HEK293 (cell line): Measurements from ENCODE around the gene PHF14.

Experiments
- CTCF ChIA-PET: fragments of 350-600 bp; formaldehyde crosslinking; extraction: SDS; loops from one replicate; lab custom pipeline; 2021; ENCODE audit warnings: antibody characterized with exemption; lab: Yijun Ruan, JAX
- POLR2A ChIA-PET: fragments of 300-600 bp; formaldehyde crosslinking; extraction: SDS; loops from one replicate; lab custom pipeline; 2020; ENCODE audit warnings: antibody characterized with exemption, inconsistent platforms; lab: Yijun Ruan, JAX
- H3K27ac ChIP-seq: fragments of 200-500 bp; sonication (Bioruptor generic); 2 replicates; pipeline ENCODE4 v1.5.1; 2014; ENCODE audit warnings: low read depth, low read length, control low read depth, inconsistent platforms; ENCODE audit errors: extremely low read depth
- H3K36me3 ChIP-seq, 2 experiments: fragments of 200-500 bp in 1 of 2; sonication (Bioruptor generic) in 1 of 2; 1 replicate in 1 of 2; 2 replicates in 1 of 2; pipeline ENCODE4 v1.5.1; 2014 to 2017; ENCODE audit warnings: inconsistent platforms in 2 of 2, low read length in 2 of 2; ENCODE audit not compliant: control insufficient read depth in 2 of 2, insufficient read depth in 1 of 2
- H3K4me1 ChIP-seq: fragments of 200-500 bp; sonication (Bioruptor generic); 2 replicates; pipeline ENCODE4 v1.5.1; 2014; ENCODE audit warnings: mild to moderate bottlenecking, low read length, inconsistent platforms; ENCODE audit not compliant: control insufficient read depth, insufficient read depth
- H3K4me3 ChIP-seq: 2 replicates; pipeline ENCODE4 v1.5.1; 2011; ENCODE audit warnings: low read depth, mild to moderate bottlenecking, control low read depth, low read length, moderate library complexity
- H3K9me3 ChIP-seq: fragments of 200-500 bp; sonication (Bioruptor generic); 2 replicates; pipeline ENCODE4 v1.5.1; 2014; ENCODE audit warnings: low read depth, low read length, inconsistent platforms; ENCODE audit not compliant: control insufficient read depth, insufficient read depth
- BCL6B ChIP-seq: fragments of 450-650 bp; formaldehyde crosslinking; IDR thresholded peaks from 2 replicates; pipeline ENCODE4 v1.5.1; 2017; ENCODE audit warnings: missing biosample characterization, missing genetic modification characterization
- CTCF ChIP-seq: fragments of 450-650 bp; formaldehyde crosslinking; IDR thresholded peaks from 2 replicates; pipeline ENCODE4 v1.5.1; 2016; ENCODE audit warnings: missing biosample characterization, missing genetic modification characterization
- GLI4 ChIP-seq: fragments of 450-650 bp; formaldehyde crosslinking; IDR thresholded peaks from 2 replicates; pipeline ENCODE4 v1.5.1; 2016; ENCODE audit warnings: missing biosample characterization, missing genetic modification characterization
- HOXA7 ChIP-seq: sonication (generic); formaldehyde crosslinking; IDR thresholded peaks from 2 replicates; pipeline ENCODE4 v1.8.1; 2022; ENCODE audit warnings: missing genetic modification reagents, borderline replicate concordance
- IKZF3 ChIP-seq: fragments of 450-650 bp; IDR thresholded peaks from 2 replicates; pipeline ENCODE4 v1.5.0; 2018; ENCODE audit warnings: missing biosample characterization, mild to moderate bottlenecking, missing genetic modification characterization, moderate library complexity
- INSM2 ChIP-seq: fragments of 450-650 bp; formaldehyde crosslinking; IDR thresholded peaks from 2 replicates; pipeline ENCODE4 v1.5.1; 2016; ENCODE audit warnings: missing biosample characterization, missing genetic modification characterization
- KLF9 ChIP-seq: fragments of 450-650 bp; formaldehyde crosslinking; IDR thresholded peaks from 2 replicates; pipeline ENCODE4 v1.5.1; 2016; ENCODE audit warnings: missing biosample characterization, missing genetic modification characterization, low read depth
- SALL2 ChIP-seq: fragments of 450-650 bp; formaldehyde crosslinking; IDR thresholded peaks from 2 replicates; pipeline ENCODE4 v1.5.0; 2017; ENCODE audit warnings: missing biosample characterization, mild to moderate bottlenecking, missing genetic modification characterization, borderline replicate concordance
- ZBTB48 ChIP-seq: fragments of 450-650 bp; formaldehyde crosslinking; IDR thresholded peaks from 2 replicates; pipeline ENCODE4 v1.5.1; 2016; ENCODE audit warnings: missing biosample characterization, missing genetic modification characterization
- ZNF132 ChIP-seq: fragments of 450-650 bp; formaldehyde crosslinking; IDR thresholded peaks from 2 replicates; pipeline ENCODE4 v1.5.1; 2017; ENCODE audit warnings: missing biosample characterization, missing genetic modification characterization, borderline replicate concordance
- ZNF133 ChIP-seq: fragments of 450-650 bp; formaldehyde crosslinking; IDR thresholded peaks from 2 replicates; pipeline ENCODE4 v1.5.1; 2016; ENCODE audit warnings: missing biosample characterization, missing genetic modification characterization
- ZNF148 ChIP-seq: fragments of 450-650 bp; formaldehyde crosslinking; IDR thresholded peaks from 2 replicates; pipeline ENCODE4 v1.5.0; 2017; ENCODE audit warnings: missing biosample characterization, missing genetic modification characterization, borderline replicate concordance
- ZNF157 ChIP-seq: fragments of 450-650 bp; formaldehyde crosslinking; IDR thresholded peaks from 2 replicates; pipeline ENCODE4 v1.5.1; 2016; ENCODE audit warnings: missing biosample characterization, missing genetic modification characterization
- ZNF175 ChIP-seq: fragments of 450-650 bp; formaldehyde crosslinking; IDR thresholded peaks from 2 replicates; pipeline ENCODE4 v1.5.1; 2016; ENCODE audit warnings: missing biosample characterization, missing genetic modification characterization
- ZNF280C ChIP-seq: fragments of 450-650 bp; formaldehyde crosslinking; IDR thresholded peaks from 2 replicates; pipeline ENCODE4 v1.5.1; 2016; ENCODE audit warnings: missing biosample characterization, missing genetic modification characterization
- ZNF530 ChIP-seq: fragments of 450-650 bp; formaldehyde crosslinking; IDR thresholded peaks from 2 replicates; pipeline ENCODE4 v1.5.1; 2016; ENCODE audit warnings: low read depth, missing biosample characterization, missing genetic modification characterization
- ZNF654 ChIP-seq: fragments of 450-650 bp; formaldehyde crosslinking; IDR thresholded peaks from 2 replicates; pipeline ENCODE4 v1.5.1; 2016; ENCODE audit warnings: low read depth, missing biosample characterization, missing genetic modification characterization
- ZNF792 ChIP-seq: fragments of 450-650 bp; formaldehyde crosslinking; IDR thresholded peaks from 2 replicates; pipeline ENCODE4 v1.5.1; 2016; ENCODE audit warnings: missing biosample characterization, missing genetic modification characterization
- ZNF843 ChIP-seq: fragments of 450-650 bp; formaldehyde crosslinking; IDR thresholded peaks from 2 replicates; pipeline ENCODE4 v1.5.1; 2016; ENCODE audit warnings: missing biosample characterization, missing genetic modification characterization

The PHF14 gene

GRCh38 chr7:11009631-11010030, 36.0 kb downstream of the PHF14 start:
- Histone ChIP-seq H3K27ac (no peak overlapping the region), H3K9me3 (no peaks in the 10 kb centered on the region), H3K4me3 (no peak overlapping the region), H3K36me3 (peaks cover 4 to 6% of the 10 kb centered on the region in 2 experiments; a peak in 2 of 3 replicates), H3K4me1 (no peaks in the 10 kb centered on the region)
- TF ChIP-seq ZNF175 (tag by site-specific recombination) (no peak), HOXA7 (CRISPR knock-in tag) (no peak), INSM2 (tag by site-specific recombination) (no peak), CTCF (tag by site-specific recombination) (no peak), ZNF133 (tag by site-specific recombination) (no peak), ZNF843 (tag by site-specific recombination) (no peak), ZBTB48 (tag by site-specific recombination) (no peak), IKZF3 (tag by site-specific recombination) (no peak), ZNF654 (tag by site-specific recombination) (no peak), ZNF280C (no peak), SALL2 (tag by site-specific recombination) (no peak), ZNF148 (no peak), KLF9 (tag by site-specific recombination) (no peak), ZNF530 (tag by site-specific recombination) (no peak), ZNF157 (no peak), BCL6B (no peak), ZNF792 (no peak), GLI4 (tag by site-specific recombination) (no peak), ZNF132 (tag by site-specific recombination) (no peak)
- CTCF ChIA-PET, result interaction anchor here (1.2 kb wide), 1 partner anchor 202 kb away, joined by 3 read pairs; no protein-coding TSS in a partner anchor
- POLR2A ChIA-PET, result interaction anchor here (0.7 kb wide), 2 partner anchors 14 to 18 kb away, joined by 4 to 6 read pairs; no protein-coding TSS in a partner anchor
